Type B pancreatic cell (in vitro differentiated cells): ENCODE measurements around the gene STUM. TPM values are rescaled to one million over a fixed set of nuclear protein-coding genes. Genes with fewer than 3 reads are reported as not detected.

ENCODE experiments used
- DNase-seq: peaks from one replicate; pipeline ENCODE4 v3.0.0; 2021; ENCODE audit warnings: mixed read lengths; ENCODE audit not compliant: unreplicated experiment; ENCODE audit errors: extremely low spot score
- H3K27ac Mint-ChIP-seq: 2 replicates; pipeline ENCODE4 v1.8.0; 2021; ENCODE audit warnings: mild to moderate bottlenecking, mixed read lengths
- H3K27me3 Mint-ChIP-seq: 2 replicates; pipeline ENCODE4 v1.8.0; 2021; ENCODE audit warnings: mixed read lengths
- H3K36me3 Mint-ChIP-seq: 2 replicates; pipeline ENCODE4 v1.8.0; 2021; ENCODE audit warnings: mixed read lengths
- H3K4me1 Mint-ChIP-seq: one replicate; pipeline ENCODE4 v1.8.0; 2021; ENCODE audit warnings: mixed read lengths; ENCODE audit not compliant: unreplicated experiment
- H3K4me3 Mint-ChIP-seq: 2 replicates; pipeline ENCODE4 v1.8.0; 2021; ENCODE audit warnings: mild to moderate bottlenecking, mixed read lengths
- H3K9me3 Mint-ChIP-seq: 2 replicates; pipeline ENCODE4 v1.8.0; 2021; ENCODE audit warnings: mixed read lengths
- total RNA-seq: library from RNA; stranded (reverse); gene quantifications from 2 replicates; pipeline ENCODE4 v1.2.1, GENCODE V29; 2021; ENCODE audit warnings: low replicate concordance
- TF ChIP-seq, protein P1 (sequence below): fragments of 200-600 bp; sonication (generic); conservative IDR thresholded peaks from 2 replicates; pipeline ENCODE4 v1.5.0; 2021; ENCODE audit warnings: antibody characterized with exemption, mild to moderate bottlenecking

Gene STUM
- total RNA-seq, 1 donor from 2014 or later = 2.8 TPM

GRCh38 chr1:226569879-226570547 is 21.4 kb downstream of the STUM start:
- H3K36me3 Mint-ChIP-seq = no peaks in the 10 kb centered on the region
- H3K4me3 Mint-ChIP-seq = no peak overlapping the region
- DNase-seq = no peak
- TF ChIP-seq, protein P1, sequence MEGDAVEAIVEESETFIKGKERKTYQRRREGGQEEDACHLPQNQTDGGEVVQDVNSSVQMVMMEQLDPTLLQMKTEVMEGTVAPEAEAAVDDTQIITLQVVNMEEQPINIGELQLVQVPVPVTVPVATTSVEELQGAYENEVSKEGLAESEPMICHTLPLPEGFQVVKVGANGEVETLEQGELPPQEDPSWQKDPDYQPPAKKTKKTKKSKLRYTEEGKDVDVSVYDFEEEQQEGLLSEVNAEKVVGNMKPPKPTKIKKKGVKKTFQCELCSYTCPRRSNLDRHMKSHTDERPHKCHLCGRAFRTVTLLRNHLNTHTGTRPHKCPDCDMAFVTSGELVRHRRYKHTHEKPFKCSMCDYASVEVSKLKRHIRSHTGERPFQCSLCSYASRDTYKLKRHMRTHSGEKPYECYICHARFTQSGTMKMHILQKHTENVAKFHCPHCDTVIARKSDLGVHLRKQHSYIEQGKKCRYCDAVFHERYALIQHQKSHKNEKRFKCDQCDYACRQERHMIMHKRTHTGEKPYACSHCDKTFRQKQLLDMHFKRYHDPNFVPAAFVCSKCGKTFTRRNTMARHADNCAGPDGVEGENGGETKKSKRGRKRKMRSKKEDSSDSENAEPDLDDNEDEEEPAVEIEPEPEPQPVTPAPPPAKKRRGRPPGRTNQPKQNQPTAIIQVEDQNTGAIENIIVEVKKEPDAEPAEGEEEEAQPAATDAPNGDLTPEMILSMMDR = peak; percentile 67
- peaks cover 20% of the 10 kb centered on the region for H3K27me3 Mint-ChIP-seq
- peaks cover 4% of the 10 kb centered on the region for H3K4me1 Mint-ChIP-seq
- H3K27ac Mint-ChIP-seq = no peak overlapping the region
- no peaks in the 10 kb centered on the region for H3K9me3 Mint-ChIP-seq

- Mint-ChIP-seq H3K4me1 (peaks cover 4% of the 10 kb centered on the region), H3K27ac (no peak overlapping the region), H3K9me3 (no peaks in the 10 kb centered on the region), H3K36me3 (no peaks in the 10 kb centered on the region), H3K27me3 (peaks cover 9% of the 10 kb centered on the region), H3K4me3 (no peak overlapping the region)
- DNase-seq = no peak
- TF ChIP-seq, protein P1 = no peak
Measured at GRCh38 chr1:226571893-226572292, 23.3 kb downstream of the STUM start.

- H3K36me3 Mint-ChIP-seq = no peaks in the 10 kb centered on the region
- no peak overlapping the region for H3K27ac Mint-ChIP-seq
- H3K4me1 Mint-ChIP-seq = peaks cover 4% of the 10 kb centered on the region
- TF ChIP-seq, protein P1 = no peak
- H3K9me3 Mint-ChIP-seq = no peaks in the 10 kb centered on the region
- DNase-seq = no peak
- no peak overlapping the region for H3K4me3 Mint-ChIP-seq
- peaks cover 5% of the 10 kb centered on the region for H3K27me3 Mint-ChIP-seq
Measured at GRCh38 chr1:226572325-226572726, 23.8 kb downstream of the STUM start.

GRCh38 chr1:226574044-226574443 is 25.5 kb downstream of the STUM start:
- peaks cover 4% of the 10 kb centered on the region for H3K4me1 Mint-ChIP-seq
- DNase-seq = no peak
- H3K27ac Mint-ChIP-seq = no peak overlapping the region
- H3K36me3 Mint-ChIP-seq = no peaks in the 10 kb centered on the region
- no peak overlapping the region for H3K4me3 Mint-ChIP-seq
- TF ChIP-seq, protein P1 = no peak
- H3K27me3 Mint-ChIP-seq = no peaks in the 10 kb centered on the region
- no peaks in the 10 kb centered on the region for H3K9me3 Mint-ChIP-seq

DNA sequence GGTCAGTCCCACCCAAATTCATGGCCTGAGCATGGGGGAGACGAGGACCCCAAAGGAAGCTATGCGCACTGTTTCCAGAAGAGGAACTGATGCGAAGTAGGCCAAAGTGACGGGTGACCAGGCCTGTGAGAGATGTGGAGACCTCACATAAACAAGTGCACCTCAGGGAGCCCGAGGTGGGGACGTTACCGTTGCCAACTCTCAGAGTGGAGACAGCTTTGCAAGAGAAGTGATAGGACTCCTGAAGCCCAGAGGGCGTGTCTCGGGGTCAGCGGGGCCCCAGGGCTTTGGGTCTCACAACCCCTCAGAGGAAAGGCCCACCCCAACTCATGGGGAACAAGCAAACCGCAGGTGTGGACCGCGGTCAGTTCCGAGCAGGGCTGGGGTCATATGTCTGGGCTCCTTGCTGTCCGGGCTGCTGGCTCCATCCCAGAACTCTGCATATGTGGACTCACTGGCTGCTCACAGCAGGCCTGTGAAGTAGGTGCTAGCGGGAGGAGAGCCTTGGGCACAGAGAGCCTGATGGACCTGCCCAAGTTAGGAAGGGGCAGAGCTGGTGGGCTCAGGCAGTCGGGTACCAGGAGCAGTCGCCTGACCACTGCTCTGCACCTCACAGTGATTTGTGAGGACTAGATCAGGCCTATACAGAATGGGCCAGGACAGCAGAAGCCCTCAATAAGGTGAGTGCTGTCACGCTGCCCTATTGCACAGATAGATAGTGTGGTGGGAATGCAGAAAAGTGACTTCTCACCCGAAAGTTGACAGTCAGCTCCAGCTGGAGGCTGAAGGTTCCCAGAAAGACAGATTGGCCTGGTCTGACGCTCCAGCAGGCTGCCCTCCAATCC is 26.2 kb downstream of the STUM start:
- H3K9me3 Mint-ChIP-seq = no peaks in the 10 kb centered on the region
- no peak overlapping the region for H3K27ac Mint-ChIP-seq
- H3K36me3 Mint-ChIP-seq = no peaks in the 10 kb centered on the region
- TF ChIP-seq, protein P1 = no peak
- no peak overlapping the region for H3K4me3 Mint-ChIP-seq
- no peak for DNase-seq
- H3K4me1 Mint-ChIP-seq = peaks cover 4% of the 10 kb centered on the region
- no peaks in the 10 kb centered on the region for H3K27me3 Mint-ChIP-seq
